ENCODE measurements around the gene STAG3.
"Not testable (repeated sequence)": the region's sequence is repeated elsewhere in the genome, so short reads cannot be mapped to it uniquely, and the experiment has no call there.

The STAG3 gene

DNA sequence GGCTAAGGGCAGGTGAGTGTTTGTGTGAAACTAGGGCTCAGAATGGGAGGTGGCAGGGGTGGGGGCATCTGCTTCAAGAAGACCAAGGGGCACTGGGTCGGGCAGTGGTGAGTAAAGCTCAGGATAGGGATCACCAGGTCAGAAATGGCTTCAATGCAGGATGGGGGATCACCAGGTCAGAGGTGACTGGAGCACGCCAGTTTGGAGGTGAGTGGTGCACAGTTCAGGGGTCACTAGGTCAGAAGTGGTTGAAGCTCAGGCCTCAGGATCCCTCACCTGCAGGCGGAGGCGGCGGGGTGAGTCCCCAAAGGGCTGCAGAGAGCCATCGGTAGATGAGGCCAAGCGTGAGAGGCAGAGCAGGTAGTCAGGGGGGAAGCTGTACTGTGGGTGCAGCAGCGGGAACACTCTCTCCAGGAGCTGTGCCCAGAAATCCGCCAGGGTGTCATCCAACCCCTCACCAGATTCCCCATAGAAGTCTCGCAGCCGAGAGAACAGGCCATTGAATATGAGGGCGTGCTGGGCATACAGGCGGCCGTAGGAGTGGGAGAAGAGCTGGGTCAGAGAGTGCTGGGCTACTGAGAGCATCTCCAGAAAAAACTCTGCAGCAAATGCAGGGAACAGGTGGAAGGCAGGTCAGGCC is 2.3 kb upstream of the STAG3 start:
- Histone ChIP-seq H3K4me3 (replicated peaks; ENCODE audit: low read depth, low read length) (no peak overlapping the region), H3K27me3 (replicated peaks; ENCODE audit: control insufficient read depth, insufficient read depth, low read length) (no peaks in the 10 kb centered on the region; the same call in 1 of the 2 replicates), H3K36me3 (ENCODE audit: control insufficient read depth, insufficient read depth, low read length) (no peaks in the 10 kb centered on the region)
- TF ChIP-seq, protein P1, sequence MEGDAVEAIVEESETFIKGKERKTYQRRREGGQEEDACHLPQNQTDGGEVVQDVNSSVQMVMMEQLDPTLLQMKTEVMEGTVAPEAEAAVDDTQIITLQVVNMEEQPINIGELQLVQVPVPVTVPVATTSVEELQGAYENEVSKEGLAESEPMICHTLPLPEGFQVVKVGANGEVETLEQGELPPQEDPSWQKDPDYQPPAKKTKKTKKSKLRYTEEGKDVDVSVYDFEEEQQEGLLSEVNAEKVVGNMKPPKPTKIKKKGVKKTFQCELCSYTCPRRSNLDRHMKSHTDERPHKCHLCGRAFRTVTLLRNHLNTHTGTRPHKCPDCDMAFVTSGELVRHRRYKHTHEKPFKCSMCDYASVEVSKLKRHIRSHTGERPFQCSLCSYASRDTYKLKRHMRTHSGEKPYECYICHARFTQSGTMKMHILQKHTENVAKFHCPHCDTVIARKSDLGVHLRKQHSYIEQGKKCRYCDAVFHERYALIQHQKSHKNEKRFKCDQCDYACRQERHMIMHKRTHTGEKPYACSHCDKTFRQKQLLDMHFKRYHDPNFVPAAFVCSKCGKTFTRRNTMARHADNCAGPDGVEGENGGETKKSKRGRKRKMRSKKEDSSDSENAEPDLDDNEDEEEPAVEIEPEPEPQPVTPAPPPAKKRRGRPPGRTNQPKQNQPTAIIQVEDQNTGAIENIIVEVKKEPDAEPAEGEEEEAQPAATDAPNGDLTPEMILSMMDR (IDR thresholded peaks at IDR 0.05; ENCODE audit: insufficient read depth, low read length, poor library complexity, severe bottlenecking), result no peak
- DNase-seq (ENCODE audit: extremely low read depth, insufficient read length), result no peak

DNA sequence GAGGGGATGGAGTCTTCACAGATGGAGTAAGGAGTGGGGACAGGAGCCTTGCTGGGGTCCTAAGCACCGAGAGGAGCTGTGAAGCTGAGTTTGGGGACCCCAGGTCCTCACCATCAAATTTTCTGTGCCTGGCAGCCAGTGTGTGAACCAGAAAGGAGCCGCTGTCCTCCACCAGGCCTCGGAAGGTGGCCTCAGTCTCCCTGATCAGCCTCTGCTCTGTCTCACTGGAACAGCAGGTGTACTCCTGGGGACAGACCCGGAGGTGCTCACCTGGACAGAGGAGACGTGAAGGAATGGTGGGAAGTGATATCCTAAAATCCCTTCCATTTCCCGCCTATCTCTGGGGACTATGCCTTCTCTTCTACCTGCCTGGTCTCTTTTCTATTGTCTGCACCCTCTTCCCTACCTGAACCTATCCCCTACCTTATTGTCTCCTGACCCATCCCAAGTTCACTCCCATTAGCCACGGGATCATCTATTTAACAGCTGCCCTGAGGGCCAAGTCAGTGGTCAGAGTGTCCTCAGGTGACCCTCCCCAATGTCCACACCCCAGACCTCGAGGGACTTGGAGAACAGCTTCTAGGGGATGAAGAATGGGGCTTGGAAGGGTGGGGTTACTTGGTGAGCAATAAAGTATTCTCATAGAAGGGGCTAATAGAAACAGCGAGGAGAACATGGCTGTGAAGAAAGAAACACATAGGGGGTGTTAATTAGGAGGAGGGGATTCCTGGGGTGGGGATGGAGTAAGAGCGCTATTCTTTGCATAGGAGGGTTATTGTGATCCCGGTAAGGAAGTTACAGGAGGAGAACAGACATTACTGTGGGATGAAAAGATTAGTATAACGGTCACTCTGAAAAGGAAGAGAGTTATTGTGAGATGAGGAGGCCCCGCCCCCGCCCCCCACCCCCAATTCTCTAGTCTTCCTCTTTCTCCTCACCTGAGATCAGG is 1.3 kb upstream of the STAG3 start:
- Histone ChIP-seq H3K4me3 (replicated peaks; ENCODE audit: low read depth, low read length) (peak overlapping the region; percentile 63), H3K36me3 (ENCODE audit: control insufficient read depth, insufficient read depth, low read length) (no peaks in the 10 kb centered on the region), H3K27me3 (replicated peaks; ENCODE audit: control insufficient read depth, insufficient read depth, low read length) (no peaks in the 10 kb centered on the region)
- TF ChIP-seq, protein P1 (IDR thresholded peaks at IDR 0.05; ENCODE audit: insufficient read depth, low read length, poor library complexity, severe bottlenecking), result no peak
- no peak for DNase-seq (ENCODE audit: extremely low read depth, insufficient read length)

DNA sequence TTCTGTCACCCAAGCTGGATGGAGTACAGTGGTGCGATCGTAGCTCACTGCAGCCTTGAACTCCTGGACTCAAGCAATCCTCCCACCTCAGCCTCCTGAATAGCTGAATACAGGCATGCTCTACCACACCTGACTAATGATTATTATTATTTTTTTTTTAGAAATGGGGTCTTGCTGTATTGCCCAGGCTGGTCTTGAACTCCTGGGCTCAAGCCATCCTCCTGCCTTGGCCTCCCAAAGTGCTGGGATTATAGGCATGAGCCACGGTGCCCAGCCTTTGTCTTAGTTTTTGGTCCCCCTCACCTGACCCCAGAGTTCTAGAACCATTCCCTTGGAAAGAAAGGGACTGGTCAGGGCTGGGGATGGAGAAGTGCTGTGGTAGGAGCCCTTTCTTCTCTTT is 2.4 kb downstream of the STAG3 start:
- H3K36me3 ChIP-seq (ENCODE audit: control insufficient read depth, insufficient read depth, low read length); H3K27me3 ChIP-seq (replicated peaks; ENCODE audit: control insufficient read depth, insufficient read depth, low read length); DNase-seq (ENCODE audit: extremely low read depth, insufficient read length); H3K4me3 ChIP-seq (replicated peaks; ENCODE audit: low read depth, low read length): not testable (repeated sequence)

DNA sequence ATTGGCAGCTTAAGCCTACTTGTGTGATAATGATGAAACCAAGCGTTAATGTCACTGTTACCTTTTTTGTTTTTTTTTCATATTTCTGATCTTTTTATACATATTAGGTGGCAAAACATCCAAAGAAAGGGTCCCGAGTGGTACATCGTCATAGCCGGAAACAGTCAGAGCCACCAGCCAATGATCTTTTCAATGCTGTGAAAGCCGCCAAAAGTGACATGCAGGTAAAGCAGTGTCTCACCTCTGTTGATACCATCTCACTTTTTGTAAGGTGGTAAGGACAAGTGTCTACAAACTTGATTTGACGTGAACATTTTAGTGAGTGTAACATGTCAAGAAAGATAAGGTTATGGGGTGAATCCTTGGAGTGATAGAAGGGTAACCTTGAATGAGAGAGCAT is 4.9 kb downstream of the STAG3 start:
- H3K4me3 ChIP-seq (replicated peaks; ENCODE audit: low read depth, low read length); H3K27me3 ChIP-seq (replicated peaks; ENCODE audit: control insufficient read depth, insufficient read depth, low read length); DNase-seq (ENCODE audit: extremely low read depth, insufficient read length); H3K36me3 ChIP-seq (ENCODE audit: control insufficient read depth, insufficient read depth, low read length): not testable (repeated sequence)

DNA sequence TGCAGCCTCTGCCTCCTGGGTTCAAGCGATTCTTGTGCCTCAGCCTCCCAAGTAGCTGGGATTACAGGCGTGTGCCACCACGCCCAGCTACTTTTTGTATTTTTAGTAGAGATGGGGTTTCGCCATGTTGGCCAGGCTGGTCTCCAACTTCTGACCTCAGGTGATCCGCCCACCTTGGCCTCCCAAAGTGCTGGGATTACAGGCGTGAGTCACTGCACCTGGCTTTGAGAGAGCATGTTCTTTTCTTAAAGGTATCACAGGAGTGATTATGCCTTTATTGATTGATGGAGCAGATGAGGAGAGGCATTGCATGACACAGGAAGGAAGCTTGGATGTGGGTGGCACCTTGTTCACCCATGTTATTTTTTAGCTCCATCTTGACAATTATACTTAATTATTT is 5.4 kb downstream of the STAG3 start:
- not testable (repeated sequence) for DNase-seq (ENCODE audit: extremely low read depth, insufficient read length); H3K27me3 ChIP-seq (replicated peaks; ENCODE audit: control insufficient read depth, insufficient read depth, low read length); H3K36me3 ChIP-seq (ENCODE audit: control insufficient read depth, insufficient read depth, low read length); H3K4me3 ChIP-seq (replicated peaks; ENCODE audit: low read depth, low read length)

DNA sequence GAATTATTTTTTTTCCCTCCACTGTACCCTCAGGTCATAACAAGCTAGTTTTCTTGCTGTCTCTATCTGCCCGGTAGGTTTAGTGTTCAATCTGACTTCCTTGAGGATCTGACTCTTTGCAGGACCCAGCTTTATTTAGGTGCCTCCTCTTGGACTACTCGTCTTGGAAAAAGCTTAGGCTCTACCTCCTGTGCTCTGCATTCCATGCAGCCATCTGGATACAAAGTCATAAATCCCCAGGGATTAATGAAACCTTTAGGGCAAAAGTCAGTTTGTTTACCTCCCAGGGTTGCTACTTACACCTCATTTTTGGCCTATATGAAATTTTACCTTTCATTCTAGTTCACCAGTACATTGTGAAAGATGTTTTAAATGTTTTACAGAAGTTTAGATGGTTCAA is 8.0 kb downstream of the STAG3 start:
- H3K4me3 ChIP-seq (replicated peaks; ENCODE audit: low read depth, low read length), result no peak overlapping the region
- DNase-seq (ENCODE audit: extremely low read depth, insufficient read length), result no peak
- TF ChIP-seq, protein P1 (IDR thresholded peaks at IDR 0.05; ENCODE audit: insufficient read depth, low read length, poor library complexity, severe bottlenecking), result no peak
- no peaks in the 10 kb centered on the region for H3K27me3 ChIP-seq (replicated peaks; ENCODE audit: control insufficient read depth, insufficient read depth, low read length)
- no peaks in the 10 kb centered on the region for H3K36me3 ChIP-seq (ENCODE audit: control insufficient read depth, insufficient read depth, low read length)

DNA sequence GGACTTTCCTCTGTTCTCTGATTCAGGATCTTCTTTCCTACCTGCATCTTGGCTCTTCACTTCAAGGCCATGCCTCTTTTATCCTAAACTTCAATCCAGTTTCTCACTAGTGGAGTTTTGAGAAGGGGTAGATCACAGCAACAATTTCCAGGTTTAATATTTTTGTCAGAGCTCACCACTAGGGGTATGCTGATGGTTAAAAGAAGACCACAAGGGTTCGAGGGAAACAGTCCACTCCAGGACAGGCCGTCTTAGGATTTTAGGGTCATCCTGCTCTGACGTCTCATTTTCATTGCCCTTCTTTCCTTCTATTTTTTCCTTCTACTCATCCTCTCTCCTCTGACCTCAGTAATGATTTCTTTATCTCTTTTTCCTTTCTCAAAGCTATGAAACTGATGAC is 11.3 kb downstream of the STAG3 start:
- Histone ChIP-seq H3K27me3 (replicated peaks; ENCODE audit: control insufficient read depth, insufficient read depth, low read length) (no peaks in the 10 kb centered on the region), H3K4me3 (replicated peaks; ENCODE audit: low read depth, low read length) (no peak overlapping the region), H3K36me3 (ENCODE audit: control insufficient read depth, insufficient read depth, low read length) (no peaks in the 10 kb centered on the region)
- no peak for DNase-seq (ENCODE audit: extremely low read depth, insufficient read length)
- TF ChIP-seq, protein P1 (IDR thresholded peaks at IDR 0.05; ENCODE audit: insufficient read depth, low read length, poor library complexity, severe bottlenecking), result peak; percentile 13

Data from GM06990 (cell line).